PFSK-1 (cell line): ENCODE results near the gene RAB11A.

Experiments
- POLR2AphosphoS5 ChIP-seq: IDR thresholded peaks from 2 replicates; pipeline ENCODE4 v1.6.1; 2012; ENCODE audit warnings: low read depth, mild to moderate bottlenecking, control low read depth, low read length, moderate library complexity
- REST ChIP-seq, 2 experiments: IDR thresholded peaks; 2 replicates each; pipeline versions ENCODE4 v1.6.1 to v1.8.0; 2011 to 2012; ENCODE audit warnings: low read depth in 2 of 2, low read length in 2 of 2, control low read depth in 1 of 2, inconsistent platforms in 1 of 2, mild to moderate bottlenecking in 1 of 2, moderate library complexity in 1 of 2; ENCODE audit not compliant: insufficient read depth in 1 of 2
- SIN3A ChIP-seq: IDR thresholded peaks from 2 replicates; pipeline ENCODE4 v1.6.1; 2012; ENCODE audit warnings: mild to moderate bottlenecking, low read length, moderate library complexity, borderline replicate concordance; ENCODE audit not compliant: insufficient read depth
- TAF1 ChIP-seq: IDR thresholded peaks from 2 replicates; pipeline ENCODE4 v1.6.1; 2012; ENCODE audit warnings: low read length, control low read depth, borderline replicate concordance; ENCODE audit not compliant: insufficient read depth

DNA sequence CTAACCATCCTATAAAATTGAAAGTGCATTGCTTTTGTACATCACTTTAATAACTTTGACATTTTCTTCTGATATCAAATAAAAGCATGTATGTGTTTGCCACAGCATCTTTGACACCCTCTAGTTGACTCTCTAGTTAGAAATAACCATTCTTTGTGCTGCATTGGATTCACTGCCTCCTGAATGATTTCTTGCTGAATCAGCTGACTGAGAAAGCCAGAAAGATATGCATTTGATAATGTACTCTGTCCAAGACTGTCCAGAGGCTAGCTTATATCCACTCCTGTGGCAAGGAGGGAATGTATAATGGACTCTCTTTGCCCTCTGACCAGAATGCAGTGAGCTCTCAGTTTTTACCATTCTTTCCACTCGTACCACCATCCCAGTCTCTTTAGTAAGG lies 6.2 kb downstream of the RAB11A start:
- TF ChIP-seq POLR2AphosphoS5 (no peak), REST (IDR thresholded peaks at IDR 0.05; ENCODE audit: insufficient read depth in 1 of 2, low read depth in 2 of 2, low read length in 2 of 2) (no peak), TAF1 (no peak), SIN3A (no peak)
